H9 (cell line): Measurements from ENCODE around the gene CNOT10. TPM values are rescaled to one million over a fixed set of nuclear protein-coding genes. Genes with fewer than 3 reads are reported as not detected.

ENCODE experiments used
- DNase-seq: peaks from one replicate; pipeline ENCODE4 v3.0.0-alpha.2; 2017
- H2AFZ ChIP-seq: one replicate; pipeline ENCODE4 v1.6.1; 2013; ENCODE audit warnings: mild to moderate bottlenecking, low read length, control low read depth, moderate library complexity
- H2AK5ac ChIP-seq: 2 replicates; pipeline ENCODE4 v1.6.1; 2013; ENCODE audit warnings: low read length, control low read depth, mixed read lengths; ENCODE audit not compliant: insufficient read length
- H2BK120ac ChIP-seq: one replicate; pipeline ENCODE4 v1.6.1; 2013; ENCODE audit warnings: low read depth, mild to moderate bottlenecking, low read length, control low read depth, inconsistent platforms; ENCODE audit not compliant: poor library complexity, severe bottlenecking
- H2BK12ac ChIP-seq: 2 replicates; pipeline ENCODE4 v1.6.1; 2013; ENCODE audit warnings: low read length, control low read depth, mixed read lengths, low read depth; ENCODE audit not compliant: insufficient read length
- H2BK15ac ChIP-seq: 2 replicates; pipeline ENCODE4 v1.6.1; 2013; ENCODE audit warnings: low read depth, low read length, control low read depth
- H2BK20ac ChIP-seq: one replicate; pipeline ENCODE4 v1.6.1; 2013; ENCODE audit warnings: low read depth, mild to moderate bottlenecking, low read length, control low read depth, inconsistent platforms; ENCODE audit not compliant: poor library complexity, severe bottlenecking
- H2BK5ac ChIP-seq: 2 replicates; pipeline ENCODE4 v1.6.1; 2013; ENCODE audit warnings: low read length, control low read depth, mixed read lengths; ENCODE audit not compliant: insufficient read length
- H3K14ac ChIP-seq: 2 replicates; pipeline ENCODE4 v1.6.1; 2013; ENCODE audit warnings: low read length, control low read depth; ENCODE audit not compliant: insufficient read depth
- H3K18ac ChIP-seq: 2 replicates; pipeline ENCODE4 v1.6.1; 2013; ENCODE audit warnings: low read depth, mild to moderate bottlenecking, mixed read lengths, low read length, control low read depth; ENCODE audit not compliant: insufficient read length
- H3K23ac ChIP-seq: 2 replicates; pipeline ENCODE4 v1.6.1; 2013; ENCODE audit warnings: low read length, control low read depth, mixed read lengths, low read depth; ENCODE audit not compliant: insufficient read length
- H3K23me2 ChIP-seq: 2 replicates; pipeline ENCODE4 v1.6.1; 2013; ENCODE audit warnings: low read depth, mild to moderate bottlenecking, mixed read lengths, low read length, control low read depth; ENCODE audit not compliant: insufficient read length, poor library complexity, severe bottlenecking
- H3K27ac ChIP-seq: 2 replicates; pipeline ENCODE4 v1.5.1; 2013; ENCODE audit warnings: low read length, control low read depth, mixed read lengths, low read depth; ENCODE audit not compliant: insufficient read length
- H3K27me3 ChIP-seq: 2 replicates; pipeline ENCODE4 v1.6.1; 2013; ENCODE audit warnings: low read length, control low read depth, inconsistent platforms; ENCODE audit not compliant: insufficient read depth
- H3K4ac ChIP-seq: 2 replicates; pipeline ENCODE4 v1.6.1; 2013; ENCODE audit warnings: low read depth, mild to moderate bottlenecking, control low read depth, inconsistent platforms, low read length, moderate library complexity
- H3K4me1 ChIP-seq: 2 replicates; pipeline ENCODE4 v1.6.1; 2013; ENCODE audit warnings: low read length, control low read depth, inconsistent platforms; ENCODE audit not compliant: insufficient read depth
- H3K4me2 ChIP-seq: 2 replicates; pipeline ENCODE4 v1.6.1; 2013; ENCODE audit warnings: low read length, control low read depth, mixed read lengths; ENCODE audit not compliant: insufficient read length, insufficient read depth
- H3K56ac ChIP-seq: 2 replicates; pipeline ENCODE4 v1.6.1; 2013; ENCODE audit warnings: low read depth, mild to moderate bottlenecking, mixed read lengths, low read length, control low read depth; ENCODE audit not compliant: insufficient read length
- H3K79me1 ChIP-seq: 2 replicates; pipeline ENCODE4 v1.6.1; 2013; ENCODE audit warnings: low read depth, mild to moderate bottlenecking, moderate library complexity, low read length, control low read depth, inconsistent platforms; ENCODE audit not compliant: insufficient read depth, poor library complexity, severe bottlenecking
- H3K79me2 ChIP-seq: 2 replicates; pipeline ENCODE4 v1.6.1; 2013; ENCODE audit warnings: low read length, control low read depth, inconsistent platforms; ENCODE audit not compliant: insufficient read depth
- H3K9ac ChIP-seq: 2 replicates; pipeline ENCODE4 v1.6.1; 2013; ENCODE audit warnings: low read length, control low read depth, mixed read lengths; ENCODE audit not compliant: insufficient read length; ENCODE audit errors: extremely low read depth
- H3K9me3 ChIP-seq: one replicate; pipeline ENCODE4 v1.6.1; 2013; ENCODE audit warnings: low read depth, low read length, inconsistent platforms; ENCODE audit not compliant: control insufficient read depth
- H3T11ph ChIP-seq: one replicate; pipeline ENCODE4 v1.6.1; 2013; ENCODE audit warnings: mild to moderate bottlenecking, low read length, control low read depth, inconsistent platforms
- H4K20me1 ChIP-seq: one replicate; pipeline ENCODE4 v1.6.1; 2013; ENCODE audit not compliant: control insufficient read depth, insufficient read length, insufficient read depth
- H4K5ac ChIP-seq: 2 replicates; pipeline ENCODE4 v1.6.1; 2013; ENCODE audit warnings: low read depth, mild to moderate bottlenecking, mixed read lengths, low read length, control low read depth; ENCODE audit not compliant: insufficient read length
- H4K8ac ChIP-seq: replicated peaks from 2 replicates; pipeline ENCODE4 v1.6.1; 2013; ENCODE audit warnings: low read length, control low read depth, mixed read lengths, low read depth; ENCODE audit not compliant: insufficient read length
- H4K91ac ChIP-seq: 2 replicates; pipeline ENCODE4 v1.6.1; 2013; ENCODE audit warnings: low read depth, mild to moderate bottlenecking, moderate library complexity, mixed read lengths, low read length, control low read depth; ENCODE audit not compliant: insufficient read length
- H3K27ac Mint-ChIP-seq, 3 experiments: 2 replicates in 2 of 3; 3 replicates in 1 of 3; pipeline ENCODE4 v1.8.0; 2020 to 2021; ENCODE audit warnings: mixed read lengths in 3 of 3, mild to moderate bottlenecking in 1 of 3, moderate library complexity in 1 of 3
- H3K27me3 Mint-ChIP-seq: 2 replicates; pipeline ENCODE4 v1.8.0; 2021; ENCODE audit warnings: low read depth, mild to moderate bottlenecking, moderate library complexity, mixed read lengths
- H3K36me3 Mint-ChIP-seq, 3 experiments: 2 replicates in 2 of 3; 3 replicates in 1 of 3; pipeline ENCODE4 v1.8.0; 2020 to 2021; ENCODE audit warnings: low read depth in 3 of 3, mixed read lengths in 3 of 3; ENCODE audit not compliant: insufficient read depth in 1 of 3
- H3K4me1 Mint-ChIP-seq, 2 experiments: 2 replicates each; pipeline ENCODE4 v1.8.0; 2020; ENCODE audit warnings: mixed read lengths in 2 of 2
- H3K4me3 Mint-ChIP-seq, 2 experiments: 2 replicates in 1 of 2; 3 replicates in 1 of 2; pipeline ENCODE4 v1.8.0; 2020 to 2021; ENCODE audit warnings: mild to moderate bottlenecking in 2 of 2, mixed read lengths in 2 of 2, moderate library complexity in 1 of 2
- H3K9me3 Mint-ChIP-seq, 2 experiments: 2 replicates in 1 of 2; 3 replicates in 1 of 2; pipeline ENCODE4 v1.8.0; 2020; ENCODE audit warnings: mild to moderate bottlenecking in 2 of 2, mixed read lengths in 2 of 2, moderate library complexity in 1 of 2
- CTCF ChIP-seq: fragments of 200-600 bp; sonication (generic); conservative IDR thresholded peaks from 3 replicates; pipeline ENCODE4 v1.8.0; 2021; ENCODE audit warnings: antibody characterized with exemption, mild to moderate bottlenecking
- WGBS: extraction: QIAGEN DNeasy Blood & Tissue Kit; methylation state at CpG from one replicate; pipeline ENCODE4 v1.1.7; 2013; ENCODE audit warnings: missing lambda C conversion rate, low lambda C conversion rate, mixed read lengths; ENCODE audit not compliant: insufficient read length; ENCODE audit errors: extremely low coverage; 5-methylcytosine and 5-hydroxymethylcytosine counted together
- total RNA-seq: library from RNA; stranded (reverse); gene quantifications from 2 replicates; pipeline ENCODE4 v1.2.1, GENCODE V29; 2021

The CNOT10 gene
- total RNA-seq, 1 experiment from 2014 or later, result 55.4 TPM

GRCh38 chr3:32675650-32676049 is 9.3 kb upstream of the CNOT10 start:
- no peak overlapping the region for H2AFZ ChIP-seq
- H3K56ac ChIP-seq, result no peak overlapping the region
- H3K4me3 Mint-ChIP-seq, result no peak overlapping the region
- no peaks in the 10 kb centered on the region for H3K4me1 ChIP-seq
- no peak overlapping the region for H3K4ac ChIP-seq
- no peaks in the 10 kb centered on the region for H3K9me3 ChIP-seq
- H3K9me3 Mint-ChIP-seq, result peaks cover 8 to 9% of the 10 kb centered on the region in 2 experiments; a peak in 4 of 5 replicates
- H3K4me1 Mint-ChIP-seq, result 0 out of 4 replicates have a peak, but pooled peaks cover 0 to 2% of the 10 kb centered on the region in 2 experiments
- H3K27me3 Mint-ChIP-seq, result no peaks in the 10 kb centered on the region; the same call in 1 of the 2 replicates
- no peak for DNase-seq
- H3K18ac ChIP-seq, result no peak overlapping the region
- H3K36me3 Mint-ChIP-seq, result peaks cover 0 to 12% (median 3%) of the 10 kb centered on the region in 3 experiments; a peak in 3 of 7 replicates
- no peaks in the 10 kb centered on the region for H3K23me2 ChIP-seq
- no peaks in the 10 kb centered on the region for H3K79me2 ChIP-seq
- no peak overlapping the region for H2BK20ac ChIP-seq
- WGBS, result no CpG with 5 or more reads among the region's 1 CpG
- no peak overlapping the region for H3T11ph ChIP-seq
- no peak overlapping the region for H2AK5ac ChIP-seq
- no peak overlapping the region for H3K23ac ChIP-seq
- H3K9ac ChIP-seq, result no peak overlapping the region
- H3K27me3 ChIP-seq, result no peaks in the 10 kb centered on the region
- H3K14ac ChIP-seq, result no peak overlapping the region
- no peak overlapping the region for H4K5ac ChIP-seq
- no peak overlapping the region for H4K91ac ChIP-seq
- no peak overlapping the region for H3K4me2 ChIP-seq
- no peak for TF ChIP-seq CTCF
- no peaks in the 10 kb centered on the region for H3K79me1 ChIP-seq
- H2BK120ac ChIP-seq, result no peak overlapping the region
- no peaks in the 10 kb centered on the region for H4K20me1 ChIP-seq
- H3K27ac Mint-ChIP-seq, result no peak overlapping the region
- H3K27ac ChIP-seq, result no peak overlapping the region
- H2BK5ac ChIP-seq, result no peak overlapping the region
- H2BK15ac ChIP-seq, result no peak overlapping the region
- no peak overlapping the region for H4K8ac ChIP-seq
- no peak overlapping the region for H2BK12ac ChIP-seq
